NCI-H1105 (cell line): Measurements from ENCODE around the gene CYTH2.

ENCODE experiments used
- DNase-seq: peaks from one replicate; lab custom pipeline; 2025; lab: John Stamatoyannopoulos, UW

The CYTH2 gene, protein sequence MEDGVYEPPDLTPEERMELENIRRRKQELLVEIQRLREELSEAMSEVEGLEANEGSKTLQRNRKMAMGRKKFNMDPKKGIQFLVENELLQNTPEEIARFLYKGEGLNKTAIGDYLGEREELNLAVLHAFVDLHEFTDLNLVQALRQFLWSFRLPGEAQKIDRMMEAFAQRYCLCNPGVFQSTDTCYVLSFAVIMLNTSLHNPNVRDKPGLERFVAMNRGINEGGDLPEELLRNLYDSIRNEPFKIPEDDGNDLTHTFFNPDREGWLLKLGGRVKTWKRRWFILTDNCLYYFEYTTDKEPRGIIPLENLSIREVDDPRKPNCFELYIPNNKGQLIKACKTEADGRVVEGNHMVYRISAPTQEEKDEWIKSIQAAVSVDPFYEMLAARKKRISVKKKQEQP

GRCh38 chr19:48469289-48469881 lies at the start of gene CYTH2:
Gene CYTH2 (plus strand): TSS chr19:48469369. CDS start chr19:48469508, 139 bp downstream.
- peak; percentile 54 for DNase-seq

- DNase-seq = no peak
Measured at GRCh38 chr19:48421548-48421947, 47.6 kb upstream of the CYTH2 start.

- DNase-seq = no peak
Measured at GRCh38 chr19:48424694-48425219, 44.4 kb upstream of the CYTH2 start.

- no peak for DNase-seq
Measured at GRCh38 chr19:48428670-48429069, 40.5 kb upstream of the CYTH2 start.

DNA sequence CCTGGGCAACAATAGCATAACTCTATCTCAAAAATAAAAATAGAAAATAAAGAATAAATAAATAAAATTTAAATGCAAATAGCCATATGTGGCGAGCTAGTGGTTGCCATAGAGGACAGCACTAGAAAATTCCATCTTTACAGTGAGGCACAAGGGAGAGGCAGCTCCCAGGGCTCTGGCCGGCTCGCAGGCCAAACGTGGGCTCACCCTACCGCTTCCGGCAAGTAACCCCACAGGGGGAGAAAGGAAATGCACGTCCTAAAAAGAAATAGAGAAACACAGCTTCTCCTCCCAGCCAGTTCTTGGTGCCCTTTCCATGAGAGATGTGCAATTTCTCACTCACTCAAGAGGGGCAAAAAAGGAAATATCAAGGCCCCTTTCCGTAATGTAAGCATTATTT lies 35.8 kb upstream of the CYTH2 start:
- DNase-seq = no peak

DNA sequence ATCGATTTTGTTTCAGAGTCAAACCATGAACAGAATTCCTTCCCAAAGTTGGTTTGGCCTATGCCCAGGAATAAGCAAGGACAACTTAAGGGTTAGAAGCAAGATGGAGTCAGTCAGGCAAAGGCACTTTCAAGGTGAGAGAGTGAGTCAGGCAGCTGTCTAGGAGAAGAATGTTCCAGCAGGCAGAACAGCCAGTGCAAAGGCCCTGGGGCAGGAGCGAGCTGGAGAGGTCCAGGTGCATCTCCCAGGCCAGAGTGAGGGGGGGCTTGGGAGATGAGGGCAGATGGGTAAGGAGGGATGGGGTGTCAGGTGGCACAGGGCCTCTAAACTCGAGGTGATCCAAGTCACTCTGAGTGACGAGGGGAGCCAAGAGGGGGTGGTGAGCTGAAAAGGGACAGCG lies 32.6 kb upstream of the CYTH2 start:
- no peak for DNase-seq

- no peak for DNase-seq
Measured at GRCh38 chr19:48441360-48442050, 27.7 kb upstream of the CYTH2 start.

DNA sequence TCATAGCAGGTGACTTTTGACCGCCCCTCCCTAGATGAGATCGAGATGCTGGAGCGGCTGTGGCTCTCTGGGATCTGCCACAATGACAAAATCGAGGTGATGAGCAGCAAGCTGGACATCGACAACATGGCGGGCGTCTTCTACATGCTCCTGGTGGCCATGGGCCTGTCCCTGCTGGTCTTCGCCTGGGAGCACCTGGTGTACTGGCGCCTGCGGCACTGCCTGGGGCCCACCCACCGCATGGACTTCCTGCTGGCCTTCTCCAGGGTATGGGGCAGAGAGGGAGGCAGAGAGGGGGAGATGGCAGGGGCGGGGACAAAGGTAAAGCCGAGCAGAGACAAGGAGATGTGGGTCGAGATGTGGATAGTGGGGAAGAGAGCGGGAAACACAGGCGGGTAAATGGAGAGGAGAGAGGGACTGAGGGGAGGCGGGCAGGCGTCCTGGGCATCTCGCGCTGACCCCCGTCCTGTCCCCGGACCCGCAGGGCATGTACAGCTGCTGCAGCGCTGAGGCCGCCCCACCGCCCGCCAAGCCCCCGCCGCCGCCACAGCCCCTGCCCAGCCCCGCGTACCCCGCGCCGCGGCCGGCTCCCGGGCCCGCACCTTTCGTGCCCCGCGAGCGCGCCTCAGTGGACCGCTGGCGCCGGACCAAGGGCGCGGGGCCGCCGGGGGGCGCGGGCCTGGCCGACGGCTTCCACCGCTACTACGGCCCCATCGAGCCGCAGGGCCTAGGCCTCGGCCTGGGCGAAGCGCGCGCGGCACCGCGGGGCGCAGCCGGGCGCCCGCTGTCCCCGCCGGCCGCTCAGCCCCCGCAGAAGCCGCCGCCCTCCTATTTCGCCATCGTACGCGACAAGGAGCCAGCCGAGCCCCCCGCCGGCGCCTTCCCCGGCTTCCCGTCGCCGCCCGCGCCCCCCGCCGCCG lies 26.8 kb upstream of the CYTH2 start:
- DNase-seq = no peak

- peak; percentile 47 for DNase-seq
Measured at GRCh38 chr19:48443256-48443655, 25.9 kb upstream of the CYTH2 start.

GRCh38 chr19:48443731-48444128 lies 25.4 kb upstream of the CYTH2 start:
- no peak for DNase-seq

GRCh38 chr19:48444129-48444935 lies 24.8 kb upstream of the CYTH2 start:
- no peak for DNase-seq

DNA sequence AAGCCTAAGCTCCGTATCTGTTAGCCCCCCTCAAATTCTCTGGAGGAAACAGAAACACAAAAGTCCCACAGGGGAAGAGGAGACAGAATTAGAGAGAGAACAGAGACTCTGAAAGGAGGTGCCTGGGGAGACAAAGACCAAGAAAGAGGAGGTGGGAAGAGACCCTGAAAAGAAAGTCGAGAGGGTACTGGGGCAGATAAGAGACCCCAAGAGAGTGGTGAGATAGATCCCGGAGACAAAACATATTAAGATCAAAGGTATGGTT lies 24.3 kb upstream of the CYTH2 start:
- DNase-seq = no peak

DNA sequence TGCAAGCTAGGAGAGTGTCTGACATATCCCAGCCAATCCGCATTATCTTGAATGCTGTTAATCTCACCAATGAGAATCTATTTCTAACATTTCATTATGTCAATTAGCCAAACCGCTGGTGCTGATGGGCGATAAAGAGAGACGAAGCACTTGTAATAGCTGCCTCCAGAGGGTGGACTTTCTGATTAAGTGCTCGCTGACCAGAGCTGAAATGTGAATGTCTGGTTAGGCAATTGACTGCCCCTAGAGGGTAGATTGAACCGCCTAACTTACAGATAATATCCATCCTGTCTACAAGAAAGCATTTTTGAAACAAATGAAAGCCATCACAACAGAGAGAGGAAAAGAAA lies 23.9 kb upstream of the CYTH2 start:
- peak; percentile 70 for DNase-seq

GRCh38 chr19:48445606-48446481 lies 23.3 kb upstream of the CYTH2 start, which contains the start of gene GRWD1:
Gene GRWD1 (plus strand): TSS chr19:48445983. CDS start chr19:48446006, 23 bp downstream.
- peak; percentile 98 for DNase-seq

GRCh38 chr19:48446579-48446978 lies 22.6 kb upstream of the CYTH2 start:
- DNase-seq = no peak

DNA sequence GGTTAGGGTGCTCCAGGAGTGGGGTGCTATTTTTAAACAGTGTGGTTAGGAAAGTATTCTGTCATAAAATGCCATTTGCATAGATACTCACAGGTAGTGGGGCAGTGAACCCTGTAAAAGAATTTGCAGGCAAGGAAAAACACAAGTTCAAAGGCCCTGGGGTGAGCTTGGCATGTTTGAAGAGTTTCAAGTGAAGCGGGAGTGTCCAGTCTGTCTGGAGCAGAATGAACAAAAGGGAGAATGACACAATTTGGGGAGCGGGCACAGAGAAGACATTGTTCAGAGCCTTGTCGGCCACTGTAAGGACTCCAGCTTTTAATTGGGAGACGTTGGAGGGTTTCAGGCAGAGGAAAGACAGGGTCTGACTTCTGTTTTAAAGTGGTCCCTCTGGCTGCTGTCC lies 20.6 kb upstream of the CYTH2 start:
- no peak for DNase-seq

- DNase-seq = no peak
Measured at GRCh38 chr19:48450441-48450840, 18.7 kb upstream of the CYTH2 start.

DNA sequence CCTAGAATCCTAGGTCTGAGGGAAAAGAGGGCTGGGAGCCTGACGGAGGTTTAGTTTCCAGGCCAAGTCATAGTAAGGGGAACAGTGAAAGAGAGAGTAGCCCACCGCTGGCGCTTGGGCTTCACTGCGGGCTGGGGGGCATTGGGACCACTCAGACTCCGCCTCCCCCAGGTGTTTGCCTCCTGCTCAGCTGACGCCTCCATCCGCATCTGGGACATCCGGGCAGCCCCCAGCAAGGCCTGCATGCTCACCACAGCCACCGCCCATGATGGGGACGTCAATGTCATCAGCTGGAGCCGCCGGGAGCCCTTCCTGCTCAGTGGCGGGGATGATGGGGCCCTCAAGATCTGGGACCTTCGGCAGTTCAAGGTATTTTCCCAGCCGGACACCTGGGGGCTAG lies 18.3 kb upstream of the CYTH2 start:
- DNase-seq = no peak

- no peak for DNase-seq
Measured at GRCh38 chr19:48451624-48452023, 17.5 kb upstream of the CYTH2 start.
